ENCODE data around the gene MYBPC2.
"Not testable (repeated sequence)": the region's sequence is repeated elsewhere in the genome, so short reads cannot be mapped to it uniquely, and the experiment has no call there.

MYBPC2 gene

DNA sequence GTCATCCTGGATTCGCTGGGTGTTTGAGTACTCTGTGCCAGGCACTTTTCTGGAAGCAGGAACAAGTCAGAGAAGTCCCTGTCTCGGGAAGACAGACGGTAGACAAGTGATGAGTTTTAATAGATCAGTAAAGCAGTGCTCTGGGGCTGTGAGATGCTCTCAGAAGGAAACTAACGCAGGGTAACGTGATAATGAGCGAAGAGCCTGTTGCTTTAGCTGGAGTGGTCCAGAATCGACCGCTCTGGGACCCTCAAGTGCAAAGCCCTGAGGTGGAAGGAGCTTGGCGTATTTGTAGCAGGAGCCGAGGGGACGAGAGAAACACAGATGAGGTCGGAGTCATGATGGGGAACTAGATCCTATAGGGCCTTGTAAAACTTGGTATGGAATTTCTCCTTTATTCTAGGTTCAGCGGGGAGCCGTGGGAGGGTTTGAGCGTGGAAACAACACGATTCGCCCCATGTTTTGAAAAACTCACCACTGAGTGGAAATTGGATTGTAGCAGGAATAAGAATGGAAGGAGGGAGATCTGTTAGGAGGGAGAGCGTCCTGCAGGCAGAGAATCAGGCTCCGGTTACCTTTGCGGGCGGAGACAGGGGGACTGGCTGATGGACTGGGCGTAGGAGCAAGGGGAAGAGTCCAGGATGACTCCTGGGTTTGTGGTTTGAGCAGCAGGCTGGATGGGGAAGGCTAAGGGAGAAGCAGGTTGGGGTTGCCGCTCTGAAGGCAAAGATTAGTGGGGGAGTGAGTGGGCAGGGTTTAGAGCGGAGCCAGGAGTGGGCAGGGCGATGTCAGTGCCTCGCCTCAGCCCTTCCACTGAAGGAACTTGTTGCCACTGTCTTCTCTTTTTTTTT, 47.8 kb upstream of the MYBPC2 start:
- H3K9me3 ChIP-seq (ENCODE audit: insufficient read depth, low read depth, low read length) = no peaks in the 10 kb centered on the region
- no peak overlapping the region for H4K12ac ChIP-seq (ENCODE audit: low read depth, low read length)
- H2AK5ac ChIP-seq (ENCODE audit: low read length) = no peak overlapping the region
- H2BK12ac ChIP-seq (ENCODE audit: low read length) = no peak overlapping the region
- H2AFZ ChIP-seq (ENCODE audit: insufficient read depth, low read length, poor library complexity) = peak overlapping the region; percentile 92
- peak in 1 of 2 donors; percentile 9 for DNase-seq
- H3K18ac ChIP-seq (ENCODE audit: low read length) = peak overlapping the region; percentile 17
- H3K4me2 ChIP-seq (ENCODE audit: low read length) = peak overlapping the region; percentile 96
- H3K36me3 ChIP-seq (ENCODE audit: control insufficient read depth in 1 of 2, insufficient read depth in 2 of 2, low read length in 2 of 2) = peaks cover 48 to 49% of the 10 kb centered on the region in 2 experiments
- peak overlapping the region; percentile 46 for H3K14ac ChIP-seq (ENCODE audit: low read length)
- no peak overlapping the region for H3K23ac ChIP-seq (ENCODE audit: low read length)
- H3K27me3 ChIP-seq (ENCODE audit: insufficient read depth, low read length) = no peaks in the 10 kb centered on the region
- peaks cover 3 to 12% of the 10 kb centered on the region in 2 experiments for H3K4me1 ChIP-seq (ENCODE audit: control insufficient read depth in 1 of 2, insufficient read depth in 2 of 2, low read length in 2 of 2)
- H3K4ac ChIP-seq (ENCODE audit: low read depth, low read length) = peak overlapping the region; percentile 37
- peak overlapping the region; percentile 87 for H3K4me3 ChIP-seq (ENCODE audit: low read depth, low read length)
- H4K8ac ChIP-seq (ENCODE audit: low read depth, low read length) = no peak overlapping the region
- no peak overlapping the region for H3K27ac ChIP-seq (ENCODE audit: low read depth, low read length)
- WGBS (ENCODE audit: extremely low coverage, insufficient coverage, insufficient read length) = no CpG with 5 or more reads among the region's 26 CpGs
- peak overlapping the region; percentile 12 for H2BK5ac ChIP-seq (ENCODE audit: low read depth, low read length, poor library complexity)
- peaks cover 4% of the 10 kb centered on the region for H3K79me1 ChIP-seq (ENCODE audit: low read length)
- H4K91ac ChIP-seq (ENCODE audit: low read depth, low read length) = peak overlapping the region; percentile 76
- peaks cover 10% of the 10 kb centered on the region for H3K79me2 ChIP-seq (ENCODE audit: control insufficient read depth, insufficient read depth, low read length, poor library complexity)
- H2BK120ac ChIP-seq (ENCODE audit: insufficient read depth, low read length, poor library complexity) = no peak overlapping the region
- H3K9ac ChIP-seq (ENCODE audit: low read length) = peak overlapping the region; percentile 44

DNA sequence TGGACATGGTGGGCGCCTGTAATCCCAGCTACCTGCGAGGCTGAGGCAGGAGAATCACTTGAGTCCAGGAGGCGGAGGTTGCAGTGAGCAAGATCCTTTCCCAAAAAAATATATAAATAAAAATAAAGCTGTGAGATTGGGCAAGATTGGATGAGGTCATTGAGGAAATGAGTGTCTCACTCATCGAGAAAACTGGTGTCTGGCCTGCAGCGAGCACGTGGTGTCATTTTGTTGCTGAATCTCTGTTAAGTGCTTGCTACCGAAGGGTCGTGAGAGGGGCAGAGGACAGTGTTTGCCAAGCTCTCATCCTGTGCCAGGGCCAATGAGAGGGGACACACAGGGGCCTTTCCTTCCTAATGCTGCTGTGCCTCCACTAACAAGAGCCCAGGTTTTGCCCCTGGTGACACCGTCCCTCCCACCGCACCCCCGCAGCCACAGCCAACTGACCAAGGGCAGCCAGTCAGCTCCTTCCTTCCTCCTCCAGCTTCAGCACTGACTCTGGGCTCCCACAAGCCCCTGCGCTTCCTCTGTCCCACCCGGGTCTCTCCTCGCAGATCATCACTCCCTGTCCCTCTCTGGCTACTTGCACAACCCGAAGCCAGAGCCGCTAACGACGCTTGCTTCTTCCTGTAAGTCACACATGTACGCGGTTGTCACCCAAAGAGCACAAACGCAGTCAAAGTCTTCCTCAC, 45.4 kb upstream of the MYBPC2 start:
- Histone ChIP-seq H2BK120ac (ENCODE audit: insufficient read depth, low read length, poor library complexity) (no peak overlapping the region), H3K23ac (ENCODE audit: low read length) (no peak overlapping the region), H2BK5ac (ENCODE audit: low read depth, low read length, poor library complexity) (no peak overlapping the region), H3K18ac (ENCODE audit: low read length) (peak overlapping the region; percentile 24), H3K9me3 (ENCODE audit: insufficient read depth, low read depth, low read length) (no peaks in the 10 kb centered on the region), H3K4me3 (ENCODE audit: low read depth, low read length) (no peak overlapping the region), H4K12ac (ENCODE audit: low read depth, low read length) (no peak overlapping the region), H2BK12ac (ENCODE audit: low read length) (no peak overlapping the region), H3K14ac (ENCODE audit: low read length) (no peak overlapping the region), H3K79me1 (ENCODE audit: low read length) (peaks cover 4% of the 10 kb centered on the region), H2AFZ (ENCODE audit: insufficient read depth, low read length, poor library complexity) (no peak overlapping the region), H2AK5ac (ENCODE audit: low read length) (no peak overlapping the region), H3K9ac (ENCODE audit: low read length) (no peak overlapping the region), H3K79me2 (ENCODE audit: control insufficient read depth, insufficient read depth, low read length, poor library complexity) (peaks cover 10% of the 10 kb centered on the region), H4K91ac (ENCODE audit: low read depth, low read length) (no peak overlapping the region), H3K4ac (ENCODE audit: low read depth, low read length) (peak overlapping the region; percentile 15), H3K36me3 (ENCODE audit: control insufficient read depth in 1 of 2, insufficient read depth in 2 of 2, low read length in 2 of 2) (peaks cover 25 to 30% of the 10 kb centered on the region in 2 experiments), H3K27ac (ENCODE audit: low read depth, low read length) (no peak overlapping the region), H3K4me1 (ENCODE audit: control insufficient read depth in 1 of 2, insufficient read depth in 2 of 2, low read length in 2 of 2) (peaks cover 3 to 12% of the 10 kb centered on the region in 2 experiments), H4K8ac (ENCODE audit: low read depth, low read length) (no peak overlapping the region), H3K4me2 (ENCODE audit: low read length) (no peak overlapping the region), H3K27me3 (ENCODE audit: insufficient read depth, low read length) (no peaks in the 10 kb centered on the region)
- peak; percentile 24 to 25 for DNase-seq
- no CpG with 5 or more reads among the region's 21 CpGs for WGBS (ENCODE audit: extremely low coverage, insufficient coverage, insufficient read length)

DNA sequence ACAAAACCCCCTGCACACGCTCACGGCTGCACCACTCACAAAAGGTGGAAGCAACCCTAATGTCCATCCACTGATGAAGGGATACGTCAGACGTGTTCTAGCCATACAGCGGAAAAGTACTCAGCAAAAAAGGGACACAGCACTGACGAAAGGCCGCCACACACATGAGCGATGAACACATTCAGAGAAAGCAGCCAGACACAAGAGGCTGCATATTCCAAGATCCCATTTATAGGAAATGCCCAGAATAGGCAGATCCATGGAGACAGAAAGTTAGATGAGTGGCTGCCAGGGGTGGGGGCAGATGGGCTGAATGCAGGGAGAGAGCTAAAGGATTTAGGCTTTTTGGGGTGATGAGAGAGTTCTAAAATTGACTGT, 44.8 kb upstream of the MYBPC2 start:
- H3K27ac ChIP-seq (ENCODE audit: low read depth, low read length) = no peak overlapping the region
- H2BK5ac ChIP-seq (ENCODE audit: low read depth, low read length, poor library complexity) = no peak overlapping the region
- peaks cover 10% of the 10 kb centered on the region for H3K79me2 ChIP-seq (ENCODE audit: control insufficient read depth, insufficient read depth, low read length, poor library complexity)
- no peak overlapping the region for H3K18ac ChIP-seq (ENCODE audit: low read length)
- peaks cover 3 to 12% of the 10 kb centered on the region in 2 experiments for H3K4me1 ChIP-seq (ENCODE audit: control insufficient read depth in 1 of 2, insufficient read depth in 2 of 2, low read length in 2 of 2)
- no peak overlapping the region for H3K4ac ChIP-seq (ENCODE audit: low read depth, low read length)
- H3K23ac ChIP-seq (ENCODE audit: low read length) = no peak overlapping the region
- H3K9ac ChIP-seq (ENCODE audit: low read length) = no peak overlapping the region
- no peak overlapping the region for H4K12ac ChIP-seq (ENCODE audit: low read depth, low read length)
- no peak overlapping the region for H2AK5ac ChIP-seq (ENCODE audit: low read length)
- no peak for DNase-seq
- H3K4me2 ChIP-seq (ENCODE audit: low read length) = no peak overlapping the region
- no peak overlapping the region for H4K8ac ChIP-seq (ENCODE audit: low read depth, low read length)
- H3K14ac ChIP-seq (ENCODE audit: low read length) = no peak overlapping the region
- no peak overlapping the region for H2AFZ ChIP-seq (ENCODE audit: insufficient read depth, low read length, poor library complexity)
- H3K79me1 ChIP-seq (ENCODE audit: low read length) = peaks cover 4% of the 10 kb centered on the region
- no peak overlapping the region for H3K4me3 ChIP-seq (ENCODE audit: low read depth, low read length)
- H3K36me3 ChIP-seq (ENCODE audit: control insufficient read depth in 1 of 2, insufficient read depth in 2 of 2, low read length in 2 of 2) = peaks cover 22 to 28% of the 10 kb centered on the region in 2 experiments
- no peaks in the 10 kb centered on the region for H3K9me3 ChIP-seq (ENCODE audit: insufficient read depth, low read depth, low read length)
- no peak overlapping the region for H2BK12ac ChIP-seq (ENCODE audit: low read length)
- WGBS (ENCODE audit: extremely low coverage, insufficient coverage, insufficient read length) = no CpG with 5 or more reads among the region's 8 CpGs
- no peak overlapping the region for H4K91ac ChIP-seq (ENCODE audit: low read depth, low read length)
- H2BK120ac ChIP-seq (ENCODE audit: insufficient read depth, low read length, poor library complexity) = no peak overlapping the region
- H3K27me3 ChIP-seq (ENCODE audit: insufficient read depth, low read length) = no peaks in the 10 kb centered on the region

GRCh38 chr19:50390295-50390694, 42.4 kb upstream of the MYBPC2 start:
- not testable (repeated sequence) for H2BK12ac ChIP-seq (ENCODE audit: low read length); H3K14ac ChIP-seq (ENCODE audit: low read length); H3K27ac ChIP-seq (ENCODE audit: low read depth, low read length); DNase-seq; H2BK5ac ChIP-seq (ENCODE audit: low read depth, low read length, poor library complexity); H3K9me3 ChIP-seq (ENCODE audit: insufficient read depth, low read depth, low read length); H2BK120ac ChIP-seq (ENCODE audit: insufficient read depth, low read length, poor library complexity); H3K27me3 ChIP-seq (ENCODE audit: insufficient read depth, low read length); H3K4me3 ChIP-seq (ENCODE audit: low read depth, low read length); H3K79me1 ChIP-seq (ENCODE audit: low read length); H3K4me1 ChIP-seq (ENCODE audit: control insufficient read depth in 1 of 2, insufficient read depth in 2 of 2, low read length in 2 of 2); H4K8ac ChIP-seq (ENCODE audit: low read depth, low read length); H3K79me2 ChIP-seq (ENCODE audit: control insufficient read depth, insufficient read depth, low read length, poor library complexity); H3K23ac ChIP-seq (ENCODE audit: low read length); H3K4ac ChIP-seq (ENCODE audit: low read depth, low read length); H2AFZ ChIP-seq (ENCODE audit: insufficient read depth, low read length, poor library complexity); H3K9ac ChIP-seq (ENCODE audit: low read length); H2AK5ac ChIP-seq (ENCODE audit: low read length); H4K91ac ChIP-seq (ENCODE audit: low read depth, low read length); H4K12ac ChIP-seq (ENCODE audit: low read depth, low read length); H3K18ac ChIP-seq (ENCODE audit: low read length); H3K4me2 ChIP-seq (ENCODE audit: low read length)
- WGBS (ENCODE audit: extremely low coverage, insufficient coverage, insufficient read length) = no CpG with 5 or more reads among the region's 3 CpGs
- H3K36me3 ChIP-seq (ENCODE audit: control insufficient read depth in 1 of 2, insufficient read depth in 2 of 2, low read length in 2 of 2) = peaks cover 23 to 33% of the 10 kb centered on the region in 2 experiments

All from trophoblast cell (in vitro differentiated cells and primary cell).